HepG2 (cell line): ENCODE data around the gene USP7. TPM values are rescaled to one million over a fixed set of nuclear protein-coding genes. Genes with fewer than 3 reads are reported as not detected.

Experiments used
- AGO2 ChIP-seq: fragments of 200-400 bp; formaldehyde crosslinking; optimal IDR thresholded peaks from 2 replicates; pipeline ENCODE3; 2017; ENCODE audit warnings: mild to moderate bottlenecking, low read depth, low read length, moderate library complexity
- EP300 ChIP-seq, 3 experiments: sonication (generic) in 1 of 3; formaldehyde crosslinking in 1 of 3; IDR thresholded peaks; 2 replicates each; pipeline versions ENCODE4 v1.5.1 to v1.6.1; 2011 to 2020; ENCODE audit warnings: low read depth in 2 of 3, low read length in 2 of 3, borderline replicate concordance in 1 of 3, improper control_type of control experiment in 1 of 3, mild to moderate bottlenecking in 1 of 3, missing genetic modification reagents in 1 of 3, moderate library complexity in 1 of 3
- HDAC1 ChIP-seq: sonication (generic); formaldehyde crosslinking; IDR thresholded peaks from 2 replicates; pipeline ENCODE4 v1.5.1; 2020; ENCODE audit warnings: mild to moderate bottlenecking, missing genetic modification reagents
- KMT2A ChIP-seq: sonication (generic); formaldehyde crosslinking; IDR thresholded peaks from 2 replicates; pipeline ENCODE4 v1.4.0; 2020; ENCODE audit warnings: missing genetic modification reagents
- MYNN ChIP-seq: sonication (generic); formaldehyde crosslinking; IDR thresholded peaks from 2 replicates; pipeline ENCODE4 v1.4.0; 2020; ENCODE audit warnings: mild to moderate bottlenecking, low read depth, missing genetic modification reagents
- NCOA2 ChIP-seq: sonication (generic); formaldehyde crosslinking; IDR thresholded peaks from 2 replicates; pipeline ENCODE4 v1.8.0; 2022; ENCODE audit warnings: inconsistent platforms
- NRL ChIP-seq: sonication (generic); formaldehyde crosslinking; IDR thresholded peaks from 2 replicates; pipeline ENCODE4 v1.5.0; 2020; ENCODE audit warnings: missing genetic modification reagents, mild to moderate bottlenecking, moderate library complexity, borderline replicate concordance
- RBM22 ChIP-seq: fragments of 200-400 bp; formaldehyde crosslinking; optimal IDR thresholded peaks from 2 replicates; pipeline ENCODE3; 2017; ENCODE audit warnings: mild to moderate bottlenecking, low read length, moderate library complexity
- ZNF3 ChIP-seq: IDR thresholded peaks from 2 replicates; pipeline ENCODE4 v1.7.0; 2017; ENCODE audit warnings: inconsistent platforms
- ZNF550 ChIP-seq: sonication (generic); formaldehyde crosslinking; IDR thresholded peaks from 2 replicates; pipeline ENCODE4 v1.4.0; 2020; ENCODE audit warnings: mild to moderate bottlenecking, missing genetic modification reagents, borderline replicate concordance
- ZNF569 ChIP-seq: sonication (generic); formaldehyde crosslinking; IDR thresholded peaks from 2 replicates; pipeline ENCODE4 v1.5.0; 2020; ENCODE audit warnings: mild to moderate bottlenecking, missing genetic modification reagents, moderate library complexity, borderline replicate concordance
- ZNF709 ChIP-seq: sonication (generic); formaldehyde crosslinking; IDR thresholded peaks from 2 replicates; pipeline ENCODE4 v1.5.0; 2020; ENCODE audit warnings: mild to moderate bottlenecking, missing genetic modification reagents
- ZNF777 ChIP-seq: sonication (generic); formaldehyde crosslinking; IDR thresholded peaks from 2 replicates; pipeline ENCODE4 v1.4.0; 2020; ENCODE audit warnings: missing genetic modification reagents
- polyA plus RNA-seq, 8 experiments: library from polyadenylated mRNA; depleted of rRNA in 3 of 8; stranded (reverse) in 7 of 8; unstranded in 1 of 8; fragments of >200 nt; fragmentation: Illumina TruSeq in 4 of 8; extraction: Trizol in 4 of 8; gene quantifications; 2 replicates each; pipeline versions ENCODE4 v1.2.1 to v1.2.3, GENCODE V29; 2011 to 2016; ENCODE audit warnings: low read depth in 4 of 8, missing spikeins in 1 of 8, mixed read lengths in 1 of 8; ENCODE audit not compliant: insufficient read depth in 1 of 8
- total RNA-seq, 5 experiments: library from RNA; depleted of rRNA; stranded (reverse); fragments of >200 nt; fragmentation: Illumina TruSeq; extraction: Trizol; gene quantifications; 2 replicates each; pipeline ENCODE4 v1.2.3, GENCODE V29; 2016; ENCODE audit warnings: low read depth in 1 of 5
- TF ChIP-seq, protein P1 (sequence below): IDR thresholded peaks from 2 replicates; pipeline ENCODE4 v1.6.1; 2012; ENCODE audit warnings: low read depth, low read length, improper control_type of control experiment
- TF ChIP-seq, protein P2 (sequence below): sonication (generic); formaldehyde crosslinking; IDR thresholded peaks from 2 replicates; pipeline ENCODE4 v1.9.0; 2022; ENCODE audit warnings: missing genetic modification reagents, mild to moderate bottlenecking, borderline replicate concordance
- TF ChIP-seq, protein P3 (sequence below): IDR thresholded peaks from 2 replicates; pipeline ENCODE4 v1.6.1; 2012; ENCODE audit warnings: inconsistent platforms

The USP7 gene
- total and polyA plus RNA-seq, 2 of the 13 experiments (the other 11 are each of a cell fraction or from before 2014, with no cell fraction given) = 52.5 to 173 TPM

DNA sequence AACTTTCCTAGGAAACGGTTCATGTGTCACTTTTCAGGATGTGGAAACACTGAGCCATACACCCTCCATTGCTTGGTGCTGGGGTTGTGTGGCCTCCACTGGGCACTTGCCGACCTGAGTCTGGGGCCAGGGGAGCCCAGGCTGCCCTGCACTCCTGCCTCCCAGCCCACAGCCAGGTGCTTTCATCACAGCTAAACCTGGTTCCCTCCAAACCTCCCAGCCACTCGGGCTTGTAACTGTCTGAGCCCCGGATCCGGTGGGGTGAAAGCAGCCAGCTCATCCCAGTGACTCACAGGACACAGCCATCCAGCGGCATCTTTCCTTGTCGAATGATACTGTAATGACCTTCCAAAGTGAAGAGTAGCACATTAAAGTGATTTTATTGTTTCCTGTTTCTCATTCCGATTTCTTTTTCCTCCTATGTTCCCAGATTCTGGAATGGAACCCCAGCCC, 114.7 kb downstream of the USP7 start (continued):
- no peak for TF ChIP-seq KMT2A
- peak; percentile 58 for TF ChIP-seq AGO2
- no peak for TF ChIP-seq MYNN (CRISPR knock-in tag)
- TF ChIP-seq ZNF777 (CRISPR knock-in tag) = 0 out of 2 replicates have a peak, but pooled peaks have one; percentile 24
- TF ChIP-seq, protein P1, sequence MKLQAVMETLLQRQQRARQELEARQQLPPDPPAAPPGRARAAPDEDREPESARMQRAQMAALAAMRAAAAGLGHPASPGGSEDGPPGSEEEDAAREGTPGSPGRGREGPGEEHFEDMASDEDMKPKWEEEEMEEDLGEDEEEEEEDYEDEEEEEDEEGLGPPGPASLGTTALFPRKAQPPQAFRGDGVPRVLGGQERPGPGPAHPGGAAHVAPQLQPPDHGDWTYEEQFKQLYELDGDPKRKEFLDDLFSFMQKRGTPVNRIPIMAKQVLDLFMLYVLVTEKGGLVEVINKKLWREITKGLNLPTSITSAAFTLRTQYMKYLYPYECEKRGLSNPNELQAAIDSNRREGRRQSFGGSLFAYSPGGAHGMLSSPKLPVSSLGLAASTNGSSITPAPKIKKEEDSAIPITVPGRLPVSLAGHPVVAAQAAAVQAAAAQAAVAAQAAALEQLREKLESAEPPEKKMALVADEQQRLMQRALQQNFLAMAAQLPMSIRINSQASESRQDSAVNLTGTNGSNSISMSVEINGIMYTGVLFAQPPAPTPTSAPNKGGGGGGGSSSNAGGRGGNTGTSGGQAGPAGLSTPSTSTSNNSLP = no peak
- TF ChIP-seq, protein P2, sequence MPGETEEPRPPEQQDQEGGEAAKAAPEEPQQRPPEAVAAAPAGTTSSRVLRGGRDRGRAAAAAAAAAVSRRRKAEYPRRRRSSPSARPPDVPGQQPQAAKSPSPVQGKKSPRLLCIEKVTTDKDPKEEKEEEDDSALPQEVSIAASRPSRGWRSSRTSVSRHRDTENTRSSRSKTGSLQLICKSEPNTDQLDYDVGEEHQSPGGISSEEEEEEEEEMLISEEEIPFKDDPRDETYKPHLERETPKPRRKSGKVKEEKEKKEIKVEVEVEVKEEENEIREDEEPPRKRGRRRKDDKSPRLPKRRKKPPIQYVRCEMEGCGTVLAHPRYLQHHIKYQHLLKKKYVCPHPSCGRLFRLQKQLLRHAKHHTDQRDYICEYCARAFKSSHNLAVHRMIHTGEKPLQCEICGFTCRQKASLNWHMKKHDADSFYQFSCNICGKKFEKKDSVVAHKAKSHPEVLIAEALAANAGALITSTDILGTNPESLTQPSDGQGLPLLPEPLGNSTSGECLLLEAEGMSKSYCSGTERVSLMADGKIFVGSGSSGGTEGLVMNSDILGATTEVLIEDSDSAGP (CRISPR knock-in tag) = 0 out of 2 replicates have a peak, but pooled peaks have one; percentile 4
- TF ChIP-seq RBM22 = peak; percentile 96
- TF ChIP-seq, protein P3, sequence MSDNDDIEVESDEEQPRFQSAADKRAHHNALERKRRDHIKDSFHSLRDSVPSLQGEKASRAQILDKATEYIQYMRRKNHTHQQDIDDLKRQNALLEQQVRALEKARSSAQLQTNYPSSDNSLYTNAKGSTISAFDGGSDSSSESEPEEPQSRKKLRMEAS = no peak
- no peak for TF ChIP-seq ZNF569 (CRISPR knock-in tag)
- TF ChIP-seq ZNF550 (CRISPR knock-in tag) = no peak
- no peak for TF ChIP-seq EP300 (IDR thresholded peaks at IDR 0.05; ENCODE audit: low read depth in 2 of 2, low read length in 2 of 2)
- TF ChIP-seq EP300 (CRISPR knock-in tag; IDR thresholded peaks at IDR 0.05; ENCODE audit: borderline replicate concordance) = no peak
- no peak for TF ChIP-seq HDAC1 (CRISPR knock-in tag)
- no peak for TF ChIP-seq NCOA2 (CRISPR knock-in tag)
- TF ChIP-seq ZNF709 (CRISPR knock-in tag) = no peak
- TF ChIP-seq NRL (CRISPR knock-in tag) = 0 out of 2 replicates have a peak, but pooled peaks have one; percentile 25
- TF ChIP-seq ZNF3 (CRISPR knock-in tag) = no peak
